Measurements from ENCODE around the gene PGBD5. TPM values are rescaled to one million over a fixed set of nuclear protein-coding genes. Genes with fewer than 3 reads are reported as not detected.

The PGBD5 gene
- total RNA-seq, 2 experiments from 2014 or later: not detected

GRCh38 chr1:230312676-230313075 is 113.5 kb downstream of the PGBD5 start:
- H3K4me3 Mint-ChIP-seq: no peak overlapping the region
- no peaks in the 10 kb centered on the region for H3K9me3 Mint-ChIP-seq
- H3K27me3 Mint-ChIP-seq: peaks cover 8% of the 10 kb centered on the region

DNA sequence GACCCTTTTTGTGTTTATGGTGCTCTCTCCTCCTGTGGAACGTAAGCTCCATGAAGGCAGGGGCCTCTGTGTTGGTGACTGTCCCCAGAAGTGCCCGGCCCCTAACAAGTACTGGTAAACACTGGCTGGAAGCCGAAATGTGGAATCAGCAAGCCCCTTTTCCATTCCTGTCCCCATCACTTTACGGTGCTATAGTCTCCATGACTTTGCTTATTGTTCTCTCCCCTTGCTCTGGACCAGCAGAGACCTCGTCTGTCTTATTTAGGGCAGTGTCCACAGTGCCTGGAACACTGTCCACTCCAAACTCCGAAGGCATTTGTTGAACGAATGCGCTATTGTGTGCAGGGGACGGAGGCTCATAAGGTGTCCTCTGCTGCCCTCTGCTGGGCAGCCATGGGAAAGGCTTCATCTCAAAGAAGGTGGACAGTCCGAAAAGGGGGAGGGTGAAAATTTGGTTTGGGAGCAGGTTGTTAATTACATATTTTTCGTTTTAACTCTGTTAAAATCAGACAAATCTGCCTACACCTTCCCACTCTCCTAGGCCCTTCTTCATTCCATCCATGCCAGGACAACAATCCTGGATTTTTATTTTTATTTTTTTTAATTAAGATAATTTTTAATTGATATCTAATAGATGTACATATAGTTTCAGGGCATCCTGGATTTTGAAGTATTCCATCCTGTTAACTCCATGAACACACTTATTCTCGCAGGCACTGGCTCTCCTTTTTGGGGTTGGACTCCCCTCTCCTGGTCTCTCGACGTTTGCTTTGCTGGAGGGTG is 115.6 kb downstream of the PGBD5 start:
- H3K4me1 Mint-ChIP-seq: peaks cover 11% of the 10 kb centered on the region
- no peak overlapping the region for H3K27ac Mint-ChIP-seq
- peaks cover 8% of the 10 kb centered on the region for H3K27me3 Mint-ChIP-seq
- H3K9me3 Mint-ChIP-seq: no peaks in the 10 kb centered on the region
- no peak overlapping the region for H3K4me3 Mint-ChIP-seq
- no peaks in the 10 kb centered on the region for H3K36me3 Mint-ChIP-seq
- DNase-seq: peak; percentile 59

More at GRCh38 chr1:230312676-230313075, 113.5 kb downstream of the PGBD5 start:
- H3K36me3 Mint-ChIP-seq: no peaks in the 10 kb centered on the region
- DNase-seq: no peak
- peaks cover 2% of the 10 kb centered on the region for H3K4me1 Mint-ChIP-seq
- no peak overlapping the region for H3K27ac Mint-ChIP-seq

DNA sequence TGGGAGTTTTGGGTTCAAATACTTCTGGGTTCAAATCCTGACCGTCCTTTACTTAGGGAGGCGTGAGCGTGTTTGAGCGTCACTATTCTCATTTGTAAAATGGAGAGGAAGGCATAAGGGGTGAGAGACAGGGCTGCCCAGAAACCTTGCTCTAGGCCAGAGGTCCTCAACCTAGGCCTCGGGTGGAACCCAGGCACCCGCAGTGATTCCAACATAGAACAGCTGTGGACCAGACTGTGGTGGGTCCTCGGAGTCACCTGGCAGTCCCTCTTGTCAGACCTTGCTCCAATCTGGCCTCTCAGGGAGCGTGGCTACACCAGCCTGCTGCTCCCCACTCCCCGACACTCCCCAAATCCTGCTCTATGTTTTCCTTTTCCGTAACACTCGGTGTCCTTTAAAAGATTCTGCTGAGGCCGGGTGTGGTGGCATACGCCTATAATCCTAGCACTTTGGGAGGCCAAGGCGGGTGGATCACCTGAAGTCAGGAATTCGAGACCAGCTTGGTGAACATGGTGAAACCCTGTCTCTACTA is 116.4 kb downstream of the PGBD5 start:
- no peak overlapping the region for H3K4me3 Mint-ChIP-seq
- peaks cover 11% of the 10 kb centered on the region for H3K4me1 Mint-ChIP-seq
- DNase-seq: no peak
- no peak overlapping the region for H3K27ac Mint-ChIP-seq
- no peaks in the 10 kb centered on the region for H3K9me3 Mint-ChIP-seq
- no peaks in the 10 kb centered on the region for H3K36me3 Mint-ChIP-seq
- peaks cover 8% of the 10 kb centered on the region for H3K27me3 Mint-ChIP-seq

DNA sequence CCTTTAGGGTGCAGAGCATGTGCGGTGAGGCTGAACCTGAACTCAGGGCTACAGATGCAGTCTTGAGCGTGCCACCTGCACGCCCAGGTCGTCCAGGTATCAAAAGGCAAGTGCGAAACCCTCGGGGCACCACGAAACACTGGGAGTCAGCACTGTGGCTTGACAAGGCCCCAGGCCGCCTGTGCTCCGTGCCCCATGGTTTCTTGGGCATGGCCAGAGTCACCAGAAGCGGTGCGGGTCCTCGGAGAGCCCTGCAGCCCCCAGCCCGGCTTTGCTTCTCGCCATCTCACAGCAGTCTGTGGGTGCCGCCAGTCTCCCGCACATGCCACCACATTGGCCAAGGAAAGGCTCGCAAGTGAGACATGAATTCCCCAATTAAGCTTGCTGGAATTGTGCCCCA is 117.3 kb downstream of the PGBD5 start:
- Mint-ChIP-seq H3K27ac (no peak overlapping the region), H3K27me3 (peaks cover 8% of the 10 kb centered on the region), H3K4me3 (no peak overlapping the region), H3K9me3 (no peaks in the 10 kb centered on the region), H3K36me3 (no peaks in the 10 kb centered on the region), H3K4me1 (peaks cover 16% of the 10 kb centered on the region)
- DNase-seq: no peak

DNA sequence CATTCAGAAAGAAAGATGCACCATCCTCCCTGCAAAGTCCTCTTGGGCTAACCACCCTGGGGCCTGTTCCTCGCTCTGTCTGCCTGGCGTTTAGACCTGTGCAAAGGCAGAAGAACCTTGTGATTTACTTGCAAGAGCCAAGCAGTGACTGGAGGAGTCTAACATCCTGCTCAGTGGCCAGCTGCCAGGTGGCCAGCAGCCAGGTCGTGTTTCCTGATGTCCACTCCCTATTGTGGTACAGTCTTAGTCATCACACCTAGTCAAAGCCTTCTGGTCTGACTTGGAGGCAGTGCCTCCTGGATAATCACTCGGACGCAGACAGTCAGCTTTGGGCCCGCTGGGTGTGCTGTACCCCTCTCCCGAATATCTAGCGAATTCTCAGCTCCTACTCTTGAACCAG is 118.1 kb downstream of the PGBD5 start:
- peaks cover 24% of the 10 kb centered on the region for H3K4me1 Mint-ChIP-seq

DNA sequence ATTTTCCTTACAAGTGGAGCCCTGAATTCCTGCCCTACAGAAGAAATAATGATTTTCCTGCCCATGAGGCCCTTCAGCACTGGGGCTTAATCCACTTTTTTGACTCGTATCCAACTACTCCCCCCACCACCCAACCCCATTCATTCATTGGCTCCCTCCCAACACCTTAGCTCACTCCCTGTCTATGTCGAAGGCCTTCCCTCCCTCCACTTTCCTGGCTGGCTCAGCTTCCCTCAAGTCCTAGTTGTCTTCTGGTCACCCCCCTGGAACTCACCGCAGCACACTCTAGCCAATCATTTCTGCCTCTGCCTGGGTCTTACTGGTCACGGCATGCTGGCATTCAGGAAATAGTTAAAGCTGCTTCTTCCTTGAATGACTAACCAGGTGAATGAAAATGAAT is 118.9 kb downstream of the PGBD5 start:
- peaks cover 24% of the 10 kb centered on the region for H3K4me1 Mint-ChIP-seq
- no peak overlapping the region for H3K4me3 Mint-ChIP-seq
- H3K36me3 Mint-ChIP-seq: no peaks in the 10 kb centered on the region
- DNase-seq: no peak
- H3K27me3 Mint-ChIP-seq: peaks cover 3% of the 10 kb centered on the region
- H3K27ac Mint-ChIP-seq: peak overlapping the region; percentile 13
- no peaks in the 10 kb centered on the region for H3K9me3 Mint-ChIP-seq

More for the DNA sequence above, 118.1 kb downstream of the PGBD5 start:
- H3K9me3 Mint-ChIP-seq: no peaks in the 10 kb centered on the region
- no peaks in the 10 kb centered on the region for H3K36me3 Mint-ChIP-seq
- no peak for DNase-seq
- peaks cover 6% of the 10 kb centered on the region for H3K27me3 Mint-ChIP-seq
- no peak overlapping the region for H3K4me3 Mint-ChIP-seq
- no peak overlapping the region for H3K27ac Mint-ChIP-seq

DNA sequence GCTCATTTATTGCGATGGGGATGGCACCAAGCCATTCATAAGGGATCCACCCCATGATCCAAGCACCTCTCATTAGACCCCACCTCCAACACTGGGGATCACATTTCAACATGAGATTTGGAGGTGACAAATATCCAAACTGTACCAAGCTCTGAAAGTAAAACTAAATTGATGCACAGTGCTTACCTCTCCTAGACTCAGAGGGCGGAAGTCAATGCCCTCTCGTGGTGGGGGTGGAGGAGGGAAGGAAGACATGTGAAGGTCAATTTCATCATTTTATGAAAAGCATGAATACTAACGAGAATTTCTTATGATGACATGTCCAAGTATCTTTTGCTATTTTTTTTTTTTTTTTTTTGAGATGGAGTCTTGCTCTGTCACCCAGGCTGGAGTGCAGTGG is 120.0 kb downstream of the PGBD5 start:
- Mint-ChIP-seq H3K4me3 (no peak overlapping the region), H3K4me1 (peaks cover 24% of the 10 kb centered on the region), H3K36me3 (no peaks in the 10 kb centered on the region), H3K9me3 (no peaks in the 10 kb centered on the region), H3K27ac (no peak overlapping the region), H3K27me3 (peaks cover 3% of the 10 kb centered on the region)
- DNase-seq: peak; percentile 56

- H3K4me3 Mint-ChIP-seq: no peak overlapping the region
Observed at GRCh38 chr1:230303822-230304221, 122.3 kb downstream of the PGBD5 start.

DNA sequence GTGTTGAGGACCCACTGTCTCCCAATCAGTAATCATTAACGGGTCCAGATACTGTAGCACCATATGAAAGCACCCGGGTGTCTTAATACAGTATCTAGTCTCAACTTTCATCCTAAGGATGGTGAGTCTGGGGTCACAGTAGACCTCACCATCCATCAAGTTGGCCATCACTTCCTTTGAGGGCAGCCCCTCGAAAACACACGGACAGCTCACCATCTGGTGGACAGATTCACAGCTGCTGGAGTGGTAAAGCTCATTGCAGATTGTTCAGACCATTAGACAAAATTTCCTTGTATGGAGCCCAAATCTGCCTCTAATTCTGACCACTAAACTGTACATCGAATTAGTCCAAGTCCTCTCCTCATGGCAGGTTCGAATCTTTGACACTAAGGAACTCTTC is 123.1 kb downstream of the PGBD5 start:
- H3K4me3 Mint-ChIP-seq: no peak overlapping the region
- no peak for DNase-seq
- no peaks in the 10 kb centered on the region for H3K9me3 Mint-ChIP-seq
- peaks cover 22% of the 10 kb centered on the region for H3K4me1 Mint-ChIP-seq
- H3K36me3 Mint-ChIP-seq: no peaks in the 10 kb centered on the region
- H3K27me3 Mint-ChIP-seq: no peaks in the 10 kb centered on the region
- H3K27ac Mint-ChIP-seq: no peak overlapping the region

More at GRCh38 chr1:230303822-230304221, 122.3 kb downstream of the PGBD5 start:
- no peak for DNase-seq
- H3K36me3 Mint-ChIP-seq: no peaks in the 10 kb centered on the region
- no peaks in the 10 kb centered on the region for H3K9me3 Mint-ChIP-seq
- H3K4me1 Mint-ChIP-seq: peaks cover 22% of the 10 kb centered on the region
- H3K27me3 Mint-ChIP-seq: no peaks in the 10 kb centered on the region
- no peak overlapping the region for H3K27ac Mint-ChIP-seq

DNA sequence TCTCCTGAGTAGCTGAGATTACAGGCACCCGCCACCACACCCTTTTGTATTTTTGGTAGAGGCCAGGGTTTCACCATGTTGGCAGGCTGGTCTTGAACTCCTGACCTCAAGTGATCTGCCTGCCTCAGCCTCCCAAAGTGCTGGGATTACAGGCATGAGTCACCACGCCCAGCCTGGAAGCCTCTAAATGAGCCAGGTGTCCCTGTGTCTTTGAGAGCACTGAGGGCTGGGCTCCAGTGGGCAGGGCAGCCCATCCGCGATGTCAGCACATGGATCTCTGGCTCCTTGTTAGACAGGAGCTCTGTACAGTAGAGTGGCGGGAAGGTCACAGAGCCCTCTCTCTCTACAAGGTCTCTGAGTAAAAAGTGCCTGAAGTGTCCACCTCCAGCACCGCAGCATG is 124.3 kb downstream of the PGBD5 start:
- Mint-ChIP-seq H3K4me1 (peaks cover 19% of the 10 kb centered on the region), H3K27ac (no peak overlapping the region), H3K9me3 (no peaks in the 10 kb centered on the region), H3K27me3 (no peaks in the 10 kb centered on the region), H3K4me3 (no peak overlapping the region), H3K36me3 (no peaks in the 10 kb centered on the region)
- no peak for DNase-seq

- peaks cover 18% of the 10 kb centered on the region for H3K4me1 Mint-ChIP-seq
- H3K36me3 Mint-ChIP-seq: no peaks in the 10 kb centered on the region
- DNase-seq: no peak
- H3K27ac Mint-ChIP-seq: no peak overlapping the region
- no peak overlapping the region for H3K4me3 Mint-ChIP-seq
- no peaks in the 10 kb centered on the region for H3K9me3 Mint-ChIP-seq
- H3K27me3 Mint-ChIP-seq: no peaks in the 10 kb centered on the region
Observed at GRCh38 chr1:230301322-230301721, 124.8 kb downstream of the PGBD5 start.

- Mint-ChIP-seq H3K27ac (no peak overlapping the region), H3K36me3 (no peaks in the 10 kb centered on the region), H3K4me3 (no peak overlapping the region), H3K27me3 (no peaks in the 10 kb centered on the region), H3K4me1 (peaks cover 14% of the 10 kb centered on the region), H3K9me3 (no peaks in the 10 kb centered on the region)
- DNase-seq: no peak
Observed at GRCh38 chr1:230300322-230301301, 125.5 kb downstream of the PGBD5 start.

- no peak overlapping the region for H3K27ac Mint-ChIP-seq
- DNase-seq: no peak
- H3K4me3 Mint-ChIP-seq: no peak overlapping the region
- H3K4me1 Mint-ChIP-seq: peaks cover 14% of the 10 kb centered on the region
- H3K9me3 Mint-ChIP-seq: no peaks in the 10 kb centered on the region
- H3K27me3 Mint-ChIP-seq: no peaks in the 10 kb centered on the region
- no peaks in the 10 kb centered on the region for H3K36me3 Mint-ChIP-seq
Observed at GRCh38 chr1:230299191-230300006, 126.7 kb downstream of the PGBD5 start.

- H3K27ac Mint-ChIP-seq: no peak overlapping the region
- H3K4me1 Mint-ChIP-seq: peaks cover 13% of the 10 kb centered on the region
- peaks cover 26% of the 10 kb centered on the region for H3K27me3 Mint-ChIP-seq
- H3K9me3 Mint-ChIP-seq: no peaks in the 10 kb centered on the region
- no peaks in the 10 kb centered on the region for H3K36me3 Mint-ChIP-seq
- no peak for DNase-seq
- no peak overlapping the region for H3K4me3 Mint-ChIP-seq
Observed at GRCh38 chr1:230295367-230295766, 130.8 kb downstream of the PGBD5 start.

Data from activated naive CD8-positive, alpha-beta T cell treated with anti-CD3 and anti-CD28 coated beads for 36 hours (primary cell).